ENCODE measurements around the gene IKBIP. TPM values are rescaled to one million over a fixed set of nuclear protein-coding genes. Genes with fewer than 3 reads are reported as not detected.
"Not testable (repeated sequence)": the region's sequence is repeated elsewhere in the genome, so short reads cannot be mapped to it uniquely, and the experiment has no call there.

Gene IKBIP
- total RNA-seq, 2 experiments from 2014 or later: 20.1 to 27.0 TPM

DNA sequence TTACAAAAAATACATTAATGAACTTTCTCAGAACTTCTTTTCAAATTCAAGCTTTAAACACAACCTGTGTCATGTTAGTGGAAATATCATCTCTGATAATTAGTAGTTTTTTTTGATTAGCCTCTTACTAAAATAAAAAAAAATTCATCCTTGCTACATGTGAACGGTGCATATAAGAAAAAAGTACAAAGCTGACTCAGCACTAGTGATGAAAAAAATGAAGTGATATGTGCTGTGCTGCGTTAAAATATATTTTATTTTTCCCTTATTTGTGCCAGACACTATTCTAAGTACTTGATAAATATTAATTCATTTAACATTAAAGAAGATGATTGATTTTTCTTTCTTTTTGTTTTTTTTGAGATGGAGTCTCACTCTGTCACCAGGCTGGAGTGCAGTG is 7.5 kb downstream of the IKBIP start:
- no peaks in the 10 kb centered on the region for H3K9me3 Mint-ChIP-seq (ENCODE audit: low read depth)

DNA sequence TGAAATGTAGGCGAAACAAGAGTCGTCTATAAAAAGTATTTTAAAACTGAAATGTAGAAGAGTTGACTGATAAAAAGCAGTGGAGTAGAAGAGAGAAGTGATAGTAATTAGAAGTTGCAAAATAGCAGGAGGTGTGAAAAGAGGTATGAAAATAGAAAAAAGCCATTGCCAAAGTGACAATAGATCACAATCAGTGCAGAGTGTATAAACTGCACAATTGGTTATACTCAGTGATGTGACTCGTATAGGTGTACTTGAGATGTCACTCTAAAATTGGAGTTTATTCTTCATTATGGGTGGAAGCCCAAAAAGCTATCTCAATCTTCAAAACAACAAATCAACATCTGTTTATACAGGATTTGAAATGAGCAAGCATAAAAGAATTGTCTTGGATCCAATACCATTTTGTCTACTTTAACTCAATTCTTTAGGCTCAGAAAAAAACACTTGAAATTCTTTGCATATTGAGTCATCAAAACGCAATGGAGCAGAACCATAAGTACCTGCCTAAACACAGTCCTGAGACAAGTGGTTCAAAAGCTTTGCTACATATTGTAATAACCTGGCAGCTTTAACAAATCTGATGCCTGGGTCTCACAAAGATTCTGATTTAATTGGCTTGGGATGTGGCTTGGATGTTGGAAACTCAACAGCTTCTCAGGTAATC is 8.8 kb downstream of the IKBIP start:
- no peak for ATAC-seq
- ChIA-PET CTCF (interaction anchor here (0.7 to 1.6 kb wide), 6 partner anchors 12 to 363 kb away, joined by 3 to 10 read pairs (median 4); no protein-coding TSS in a partner anchor), POLR2A (interaction anchor here (0.6 to 0.9 kb wide), 2 partner anchors 9 to 17 kb away, joined by 3 read pairs; partner anchors contain the start of genes APAF1 and IKBIP)
- H3K36me3 Mint-ChIP-seq (ENCODE audit: low read depth): peaks cover 25% of the 10 kb centered on the region
- DNase-seq: no peak
- H3K4me1 Mint-ChIP-seq: peaks cover 11% of the 10 kb centered on the region
- H3K9me3 Mint-ChIP-seq (ENCODE audit: low read depth): no peaks in the 10 kb centered on the region
- H3K27ac Mint-ChIP-seq: no peak overlapping the region
- H3K27me3 Mint-ChIP-seq: no peaks in the 10 kb centered on the region
- H3K4me3 Mint-ChIP-seq: no peak overlapping the region
- intact Hi-C loops (cut with DNase I, micrococcal nuclease): no loop called here

More for the DNA sequence above, 7.5 kb downstream of the IKBIP start:
- Mint-ChIP-seq H3K36me3 (ENCODE audit: low read depth) (peaks cover 33% of the 10 kb centered on the region), H3K27me3 (no peaks in the 10 kb centered on the region), H3K4me3 (no peak overlapping the region), H3K27ac (no peak overlapping the region), H3K4me1 (peaks cover 13% of the 10 kb centered on the region)
- no peak for DNase-seq
- intact Hi-C loops (cut with DNase I, micrococcal nuclease): no loop called here
- ChIA-PET POLR2A (no interaction called here), CTCF (interaction anchor here (0.6 to 1.6 kb wide), 3 partner anchors 29 to 361 kb away, joined by 3 to 4 read pairs (median 3); no protein-coding TSS in a partner anchor)
- no peak for ATAC-seq

DNA sequence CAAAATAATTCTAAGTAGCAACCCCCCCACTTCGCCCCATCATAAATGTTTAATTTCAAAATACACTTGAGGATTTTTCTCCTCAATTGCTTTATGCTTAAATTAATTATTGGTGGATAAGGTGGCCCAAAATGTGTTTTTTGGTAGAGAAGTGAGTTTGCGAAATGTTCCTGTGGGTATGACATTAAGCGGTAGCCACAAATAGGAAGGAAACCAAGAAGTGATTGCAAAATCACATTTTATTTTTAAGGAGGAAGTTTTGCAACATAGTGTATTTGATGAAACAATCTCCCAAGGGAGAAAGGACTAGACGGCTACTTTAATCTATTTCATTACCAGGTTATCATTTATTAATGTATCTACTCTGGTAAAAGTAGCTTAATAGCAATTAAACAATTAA is 25.6 kb downstream of the IKBIP start:
- ChIA-PET CTCF (interaction anchor here (0.7 to 1.7 kb wide), 3 partner anchors 9 to 16 kb away, joined by 4 to 8 read pairs (median 5); no protein-coding TSS in a partner anchor), POLR2A (no interaction called here)
- Mint-ChIP-seq H3K36me3 (ENCODE audit: low read depth) (peaks cover 3% of the 10 kb centered on the region), H3K9me3 (ENCODE audit: low read depth) (no peaks in the 10 kb centered on the region), H3K4me1 (no peaks in the 10 kb centered on the region), H3K4me3 (no peak overlapping the region), H3K27ac (no peak overlapping the region), H3K27me3 (no peaks in the 10 kb centered on the region)
- intact Hi-C loops (cut with DNase I, micrococcal nuclease): no loop called here
- ATAC-seq (no peak), DNase-seq (no peak)

DNA sequence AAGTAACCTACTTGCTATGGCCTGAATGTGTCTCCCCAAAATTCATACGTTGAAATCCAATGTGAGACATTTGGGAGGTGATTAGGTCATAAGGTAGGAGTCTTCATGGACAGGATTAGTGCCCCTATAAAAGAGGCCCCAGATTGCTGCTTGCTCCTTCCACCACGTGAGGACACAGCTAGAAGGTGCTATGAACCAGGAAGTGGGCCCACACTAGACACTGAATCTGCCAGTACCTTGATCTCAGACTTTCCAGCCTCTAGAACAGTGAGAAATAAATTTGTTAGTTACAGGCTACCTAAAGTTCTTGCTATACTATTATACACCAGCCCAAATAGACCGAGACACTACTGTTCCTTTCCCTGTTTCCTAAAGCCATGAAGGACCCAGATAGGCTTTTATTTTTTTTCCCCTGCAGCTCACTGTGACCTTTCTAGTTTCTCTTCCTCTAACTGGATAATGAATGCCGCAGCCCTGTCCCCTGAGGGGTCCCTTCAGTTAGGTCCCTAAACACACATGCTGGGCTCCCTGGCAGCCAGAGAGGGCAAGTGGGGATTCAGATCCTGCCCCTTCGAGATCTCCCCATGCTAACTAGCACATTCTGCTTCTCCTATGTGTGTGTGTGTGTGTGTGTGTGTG is 31.8 kb downstream of the IKBIP start:
- Mint-ChIP-seq H3K27ac (no peak overlapping the region), H3K4me1 (no peaks in the 10 kb centered on the region), H3K27me3 (no peaks in the 10 kb centered on the region), H3K4me3 (no peak overlapping the region), H3K9me3 (ENCODE audit: low read depth) (no peaks in the 10 kb centered on the region), H3K36me3 (ENCODE audit: low read depth) (peaks cover 3% of the 10 kb centered on the region)
- ChIA-PET CTCF (no interaction called here), POLR2A (interaction anchor here (0.6 kb wide), 2 partner anchors 17 to 19 kb away, joined by 3 to 4 read pairs; partner anchors contain the start of gene SLC25A3)
- ATAC-seq: peak; percentile 51
- intact Hi-C loops (cut with DNase I, micrococcal nuclease): no loop called here
- no peak for DNase-seq

- ChIA-PET CTCF (interaction anchor here (0.6 to 1.8 kb wide), 2 partner anchors 8 to 64 kb away, joined by 3 to 8 read pairs; no protein-coding TSS in a partner anchor), POLR2A (no interaction called here)
- H3K9me3 Mint-ChIP-seq (ENCODE audit: low read depth): no peaks in the 10 kb centered on the region
- no peak for DNase-seq
- no peak for ATAC-seq
- no peaks in the 10 kb centered on the region for H3K27me3 Mint-ChIP-seq
- no peak overlapping the region for H3K4me3 Mint-ChIP-seq
- H3K4me1 Mint-ChIP-seq: peaks cover 3% of the 10 kb centered on the region
- no peak overlapping the region for H3K27ac Mint-ChIP-seq
- H3K36me3 Mint-ChIP-seq (ENCODE audit: low read depth): no peaks in the 10 kb centered on the region
- intact Hi-C loops (cut with DNase I, micrococcal nuclease): no loop called here
Measured at GRCh38 chr12:98610596-98610995, 34.0 kb downstream of the IKBIP start.

DNA sequence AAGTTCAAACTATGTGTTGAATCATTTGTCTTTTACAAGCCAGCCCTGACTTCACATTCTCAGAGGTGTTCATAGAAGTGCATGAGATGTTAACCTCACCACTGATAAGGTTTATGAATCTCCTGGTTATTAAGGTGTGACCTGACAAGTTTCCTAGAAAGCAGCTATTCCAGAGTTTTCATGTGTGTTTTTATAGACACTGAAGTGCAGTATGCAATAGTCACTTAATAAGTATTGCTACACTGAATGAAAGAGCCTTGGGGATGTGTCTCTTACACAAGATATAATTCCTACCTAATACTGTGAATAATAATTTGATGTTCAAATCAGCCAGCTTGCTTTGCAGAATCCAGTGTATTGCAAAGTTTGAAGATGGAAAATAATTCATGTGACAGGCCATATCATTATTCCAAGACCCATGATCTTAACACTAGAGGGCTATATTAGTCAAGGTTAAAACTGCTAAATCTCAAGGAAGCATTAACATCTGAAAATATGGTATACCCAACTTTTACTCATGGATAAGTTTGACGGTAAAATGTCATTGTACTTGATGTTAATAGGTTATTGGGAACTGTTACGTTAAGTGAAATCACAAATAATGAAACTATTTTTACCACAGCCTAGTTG is 38.1 kb downstream of the IKBIP start:
- ChIA-PET POLR2A (no interaction called here), CTCF (interaction anchor here (1.0 to 1.2 kb wide), 2 partner anchors 10 to 24 kb away, joined by 3 to 4 read pairs; no protein-coding TSS in a partner anchor)
- no peaks in the 10 kb centered on the region for H3K27me3 Mint-ChIP-seq
- peaks cover 3% of the 10 kb centered on the region for H3K4me1 Mint-ChIP-seq
- no peak overlapping the region for H3K27ac Mint-ChIP-seq
- DNase-seq: no peak
- H3K9me3 Mint-ChIP-seq (ENCODE audit: low read depth): no peaks in the 10 kb centered on the region
- intact Hi-C loops (cut with DNase I, micrococcal nuclease): no loop called here
- H3K4me3 Mint-ChIP-seq: no peak overlapping the region
- ATAC-seq: no peak
- peaks cover 19% of the 10 kb centered on the region for H3K36me3 Mint-ChIP-seq (ENCODE audit: low read depth)

GRCh38 chr12:98601924-98602323 is 42.7 kb downstream of the IKBIP start:
- intact Hi-C loops (cut with DNase I, micrococcal nuclease): no loop called here
- DNase-seq (no peak), ATAC-seq (no peak)
- Mint-ChIP-seq H3K4me1 (peaks cover 3% of the 10 kb centered on the region), H3K27me3 (no peaks in the 10 kb centered on the region), H3K9me3 (ENCODE audit: low read depth) (no peaks in the 10 kb centered on the region), H3K36me3 (ENCODE audit: low read depth) (peaks cover 58% of the 10 kb centered on the region), H3K4me3 (no peak overlapping the region), H3K27ac (no peak overlapping the region)
- CTCF ChIA-PET: interaction anchor here (0.6 to 1.5 kb wide), 6 partner anchors 9 to 69 kb away, joined by 3 to 5 read pairs (median 4); partner anchors contain the start of gene SLC25A3
- POLR2A ChIA-PET: interaction anchor here (0.6 to 2.1 kb wide), 2 partner anchors 9 to 375 kb away, joined by 7 to 10 read pairs; partner anchors contain the start of gene SLC25A3

DNA sequence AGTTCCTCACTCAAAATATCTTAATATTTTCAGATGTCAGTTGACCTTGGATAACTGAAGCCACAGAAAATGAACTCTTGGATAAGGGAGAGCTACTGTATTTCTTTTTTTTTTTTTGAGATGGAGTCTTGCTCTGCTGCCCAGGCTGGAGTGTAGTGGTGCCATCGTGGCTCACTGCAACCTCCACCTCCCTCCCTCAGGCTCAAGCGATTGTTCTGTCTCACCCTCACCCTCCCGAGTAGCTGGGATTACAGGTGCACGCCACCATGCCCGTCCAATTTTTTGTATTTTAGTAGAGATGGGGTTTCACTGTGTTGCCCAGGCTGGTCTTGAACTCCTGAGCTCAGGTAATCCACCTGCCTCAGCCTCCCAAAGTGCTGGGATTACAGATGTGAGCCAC is 47.3 kb downstream of the IKBIP start:
- ATAC-seq: not testable (repeated sequence)
- CTCF ChIA-PET: interaction anchor here (1.2 kb wide), 1 partner anchor 174 kb away, joined by 3 read pairs; no protein-coding TSS in a partner anchor

GRCh38 chr12:98595243-98595988 is 49.2 kb downstream of the IKBIP start:
- Mint-ChIP-seq H3K27me3 (no peaks in the 10 kb centered on the region), H3K27ac (peak overlapping the region; percentile 89), H3K4me3 (peak overlapping the region; percentile 97), H3K36me3 (ENCODE audit: low read depth) (peaks cover 57% of the 10 kb centered on the region), H3K4me1 (peaks cover 25% of the 10 kb centered on the region), H3K9me3 (ENCODE audit: low read depth) (no peaks in the 10 kb centered on the region)
- ATAC-seq (no peak), DNase-seq (peak; percentile 43)
- POLR2A ChIA-PET: interaction anchor here (0.6 to 3.1 kb wide), 5 partner anchors 48 to 1490 kb away, joined by 3 to 9 read pairs (median 4); partner anchors contain the start of gene IKBIP
- intact Hi-C loops (cut with DNase I, micrococcal nuclease): loop anchor here in 1 of 2 experiments (10.0 kb wide), 1 partner anchor 51 kb away; no protein-coding TSS in a partner anchor
- CTCF ChIA-PET: interaction anchor here (0.6 to 2.3 kb wide), 6 partner anchors 28 to 147 kb away, joined by 3 to 9 read pairs (median 4); no protein-coding TSS in a partner anchor

More for the DNA sequence above, 47.3 kb downstream of the IKBIP start:
- H3K27me3 Mint-ChIP-seq; H3K4me3 Mint-ChIP-seq; DNase-seq; H3K9me3 Mint-ChIP-seq (ENCODE audit: low read depth): not testable (repeated sequence)
- peaks cover 71% of the 10 kb centered on the region for H3K36me3 Mint-ChIP-seq (ENCODE audit: low read depth)
- POLR2A ChIA-PET: interaction anchor here (0.6 kb wide), 1 partner anchor 49 kb away, joined by 3 read pairs; no protein-coding TSS in a partner anchor
- peaks cover 23% of the 10 kb centered on the region for H3K4me1 Mint-ChIP-seq
- peak overlapping the region; percentile 31 for H3K27ac Mint-ChIP-seq
- intact Hi-C loops (cut with DNase I, micrococcal nuclease): loop anchor here (2.0 to 10.0 kb wide), 2 partner anchors 53 to 69 kb away; no protein-coding TSS in a partner anchor

GRCh38 chr12:98594050-98594835 is 50.3 kb downstream of the IKBIP start:
- POLR2A ChIA-PET: interaction anchor here (0.6 to 3.1 kb wide), 9 partner anchors 9 to 149 kb away, joined by 3 to 10 read pairs (median 5); partner anchors contain the start of gene TMPO
- CTCF ChIA-PET: interaction anchor here (0.6 to 2.4 kb wide), 12 partner anchors 10 to 148 kb away, joined by 3 to 21 read pairs (median 4); partner anchors contain the start of gene IKBIP
- Mint-ChIP-seq H3K4me3 (peak overlapping the region; percentile 97), H3K27me3 (no peaks in the 10 kb centered on the region), H3K27ac (peak overlapping the region; percentile 89), H3K4me1 (peaks cover 25% of the 10 kb centered on the region), H3K36me3 (ENCODE audit: low read depth) (peaks cover 47% of the 10 kb centered on the region), H3K9me3 (ENCODE audit: low read depth) (no peaks in the 10 kb centered on the region)
- no peak for ATAC-seq
- intact Hi-C loops (cut with DNase I, micrococcal nuclease): loop anchor here in 1 of 2 experiments (5.0 to 10.0 kb wide), 2 partner anchors 49 to 1603 kb away; no protein-coding TSS in a partner anchor
- DNase-seq: peak; percentile 48
